Kidney (tissue), 14 donors: ENCODE measurements around the gene PRSS35. TPM values are rescaled to one million over a fixed set of nuclear protein-coding genes. Genes with fewer than 3 reads are reported as not detected.
"Not testable (repeated sequence)": the region's sequence is repeated elsewhere in the genome, so short reads cannot be mapped to it uniquely, and the experiment has no call there.

Experiments used
- DNase-seq, 5 donors: peaks; one replicate each; pipeline ENCODE4 v3.0.0-alpha.2; 2013 to 2020
- FAIRE-seq: peaks from 2 replicates; lab custom pipeline; 2012; peaks lifted over from hg19 to GRCh38; lab: Jason Lieb, UNC
- H3K27ac ChIP-seq, 2 donors: one replicate each; pipeline ENCODE4 v1.7.0; 2013; ENCODE audit warnings: low read depth in 2 of 2, low read length in 2 of 2, inconsistent platforms in 1 of 2
- H3K27me3 ChIP-seq: one replicate; pipeline ENCODE4 v1.7.1; 2013; ENCODE audit warnings: low read length, inconsistent platforms; ENCODE audit not compliant: control insufficient read depth, insufficient read depth
- H3K36me3 ChIP-seq, 3 donors: one replicate each; pipeline versions ENCODE4 v1.7.0 to v1.7.1; 2013; ENCODE audit warnings: low read length in 3 of 3, control low read depth in 1 of 3, inconsistent platforms in 1 of 3; ENCODE audit not compliant: insufficient read depth in 3 of 3, control insufficient read depth in 2 of 3
- H3K4me1 ChIP-seq, 3 donors: one replicate each; pipeline versions ENCODE4 v1.7.0 to v1.7.1; 2013; ENCODE audit warnings: low read length in 3 of 3, inconsistent platforms in 1 of 3, low read depth in 1 of 3; ENCODE audit not compliant: control insufficient read depth in 2 of 3, insufficient read depth in 2 of 3
- H3K4me3 ChIP-seq, 3 donors: one replicate each; pipeline versions ENCODE4 v1.7.0 to v1.8.1; 2013; ENCODE audit warnings: low read length in 3 of 3, control low read depth in 1 of 3, inconsistent platforms in 1 of 3
- H3K9ac ChIP-seq, 3 donors: one replicate each; pipeline versions ENCODE4 v1.7.0 to v1.7.1; 2013; ENCODE audit warnings: low read length in 3 of 3, control low read depth in 1 of 3, inconsistent platforms in 1 of 3
- H3K9me3 ChIP-seq, 3 donors: one replicate each; pipeline versions ENCODE4 v1.7.0 to v1.7.1; 2013; ENCODE audit warnings: low read length in 3 of 3, control low read depth in 1 of 3, inconsistent platforms in 1 of 3; ENCODE audit not compliant: control insufficient read depth in 2 of 3, insufficient read depth in 1 of 3
- intact Hi-C: fragments of 100-400 bp; cut with DNase I; formaldehyde crosslinking; loops from one replicate; pipeline ENCODE4 v1.11.1; 2022
- polyA plus RNA-seq: library from polyadenylated mRNA; stranded (reverse); fragments of 350-450 nt; fragmentation: Illumina TruSeq; extraction: RNeasy Lipid Tissue Mini Kit (QIAGEN cat#74804); gene quantifications from one replicate; pipeline ENCODE4 v1.2.3, GENCODE V29; 2014; ENCODE audit warnings: low read depth, low replicate concordance; ENCODE audit not compliant: insufficient read depth
- total RNA-seq: library from RNA; stranded (reverse); fragmentation: NEBNext Ultra II Directional; extraction: Animal tissue kit (Norgen Biotek cat#: 25700); gene quantifications from one replicate; pipeline ENCODE4 v1.2.1, GENCODE V29; 2021
- TF ChIP-seq, protein P1 (sequence below): IDR thresholded peaks from 3 replicates; pipeline ENCODE4 v1.5.1; 2012; ENCODE audit warnings: mild to moderate bottlenecking, moderate library complexity, borderline replicate concordance; ENCODE audit not compliant: insufficient read depth; ENCODE audit errors: extremely low read depth
- donor health status: control.
- donor health status: control.
- donor health status: control.
- donor health status: control.
- donor health status: control.
- donor health status: DM: yes; HTN: yes; CAD: no.
- donor health status: Normal renal cell carcinoma (clear cell type).

Gene PRSS35
- total and polyA plus RNA-seq, 2 donors from 2014 or later, result 0.66 to 2.0 TPM

DNA sequence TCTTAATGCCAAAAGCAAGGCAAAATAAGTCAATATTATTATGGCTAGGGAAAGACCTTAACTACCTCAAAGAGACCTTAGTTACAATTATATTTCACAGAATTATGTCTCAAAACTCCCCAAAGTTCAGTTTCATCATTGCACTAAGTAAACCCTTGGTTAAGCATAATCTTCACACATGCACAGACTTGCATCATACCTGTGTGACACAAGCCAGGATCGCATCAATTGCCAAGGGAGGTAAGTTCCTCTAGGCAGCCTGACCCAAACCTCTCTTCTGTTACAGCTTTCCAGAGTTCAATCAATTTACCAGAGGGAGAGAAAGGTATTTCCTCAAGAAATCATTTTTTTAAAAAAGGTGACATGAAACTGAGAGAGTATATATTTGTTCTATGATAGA is 31.9 kb upstream of the PRSS35 start:
- Histone ChIP-seq H3K4me1 (no peaks in the 10 kb centered on the region), H3K9me3 (no peaks in the 10 kb centered on the region), H3K36me3 (no peaks in the 10 kb centered on the region), H3K9ac (no peak overlapping the region), H3K27ac (no peak overlapping the region), H3K4me3 (no peak overlapping the region), H3K27me3 (no peaks in the 10 kb centered on the region)
- intact Hi-C loops, result no loop called here
- DNase-seq, result no peak
- FAIRE-seq, result no peak
- TF ChIP-seq, protein P1, sequence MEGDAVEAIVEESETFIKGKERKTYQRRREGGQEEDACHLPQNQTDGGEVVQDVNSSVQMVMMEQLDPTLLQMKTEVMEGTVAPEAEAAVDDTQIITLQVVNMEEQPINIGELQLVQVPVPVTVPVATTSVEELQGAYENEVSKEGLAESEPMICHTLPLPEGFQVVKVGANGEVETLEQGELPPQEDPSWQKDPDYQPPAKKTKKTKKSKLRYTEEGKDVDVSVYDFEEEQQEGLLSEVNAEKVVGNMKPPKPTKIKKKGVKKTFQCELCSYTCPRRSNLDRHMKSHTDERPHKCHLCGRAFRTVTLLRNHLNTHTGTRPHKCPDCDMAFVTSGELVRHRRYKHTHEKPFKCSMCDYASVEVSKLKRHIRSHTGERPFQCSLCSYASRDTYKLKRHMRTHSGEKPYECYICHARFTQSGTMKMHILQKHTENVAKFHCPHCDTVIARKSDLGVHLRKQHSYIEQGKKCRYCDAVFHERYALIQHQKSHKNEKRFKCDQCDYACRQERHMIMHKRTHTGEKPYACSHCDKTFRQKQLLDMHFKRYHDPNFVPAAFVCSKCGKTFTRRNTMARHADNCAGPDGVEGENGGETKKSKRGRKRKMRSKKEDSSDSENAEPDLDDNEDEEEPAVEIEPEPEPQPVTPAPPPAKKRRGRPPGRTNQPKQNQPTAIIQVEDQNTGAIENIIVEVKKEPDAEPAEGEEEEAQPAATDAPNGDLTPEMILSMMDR, result no peak

DNA sequence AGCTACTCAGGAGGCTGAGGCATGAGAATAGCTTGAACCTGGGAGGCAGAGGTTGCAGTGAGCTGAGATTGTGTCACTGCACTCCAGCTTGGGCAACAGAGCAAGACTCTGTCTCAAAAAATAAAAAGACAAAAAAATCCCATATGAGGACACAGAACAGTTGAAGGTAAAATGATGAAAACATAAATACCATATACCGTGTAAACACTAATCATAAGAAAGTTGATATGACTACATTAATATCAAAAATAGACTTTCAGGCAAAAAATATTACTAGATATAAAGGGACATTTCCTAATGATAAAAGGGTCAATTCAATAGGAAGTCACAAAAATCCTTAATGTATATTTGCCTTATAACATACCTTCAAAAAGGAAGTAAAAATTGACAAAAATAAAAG is 30.4 kb upstream of the PRSS35 start:
- H3K27me3 ChIP-seq, DNase-seq, H3K9ac ChIP-seq, H3K4me3 ChIP-seq, FAIRE-seq, H3K36me3 ChIP-seq, H3K9me3 ChIP-seq, intact Hi-C loops, H3K27ac ChIP-seq, H3K4me1 ChIP-seq: not testable (repeated sequence)

DNA sequence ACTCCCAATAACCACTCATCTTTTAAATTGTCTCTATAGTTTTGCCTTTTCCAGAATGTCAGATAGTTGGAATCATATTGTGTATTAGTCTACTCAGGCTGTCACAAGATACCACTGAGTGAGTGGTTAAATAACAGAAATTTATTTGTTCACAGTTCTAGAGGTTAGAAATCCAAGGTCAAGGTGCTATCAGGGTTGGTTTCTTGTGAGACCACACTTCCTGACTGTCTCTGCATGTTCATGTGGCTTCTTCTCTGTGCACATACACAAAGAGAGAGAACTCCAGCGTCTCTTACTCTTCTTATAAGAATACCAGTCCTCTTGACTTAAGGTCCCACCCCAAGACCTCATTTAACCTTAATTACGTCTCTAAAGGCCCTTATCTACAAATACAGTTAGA is 23.9 kb upstream of the PRSS35 start:
- no peak overlapping the region for H3K27ac ChIP-seq
- H3K4me1 ChIP-seq, result no peaks in the 10 kb centered on the region
- no peaks in the 10 kb centered on the region for H3K9me3 ChIP-seq
- H3K4me3 ChIP-seq, result no peak overlapping the region
- no peaks in the 10 kb centered on the region for H3K27me3 ChIP-seq
- H3K36me3 ChIP-seq, result no peaks in the 10 kb centered on the region
- H3K9ac ChIP-seq, result no peak overlapping the region
- DNase-seq (no peak), FAIRE-seq (no peak)
- TF ChIP-seq, protein P1, result no peak
- intact Hi-C loops, result no loop called here

DNA sequence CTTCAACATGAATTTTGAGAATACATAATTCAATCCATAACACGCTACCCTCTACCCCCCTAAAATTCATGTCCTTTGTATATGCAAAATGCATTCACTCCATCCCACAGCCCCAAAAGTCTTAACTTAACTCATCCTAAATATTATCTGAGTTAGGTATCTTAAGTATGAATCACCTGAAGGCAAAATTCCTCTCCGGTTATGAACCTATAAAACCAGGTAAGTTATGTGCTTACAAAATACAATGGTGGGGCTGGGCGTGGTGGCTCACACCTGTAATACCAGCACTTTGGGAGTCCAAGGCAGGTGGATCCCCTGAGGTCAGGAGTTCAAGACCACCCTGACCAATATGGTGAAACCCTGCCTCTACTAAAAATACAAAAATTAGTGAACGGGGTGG is 23.5 kb upstream of the PRSS35 start:
- FAIRE-seq, result no peak
- H3K27ac ChIP-seq, result no peak overlapping the region
- no peak for DNase-seq
- intact Hi-C loops, result no loop called here
- TF ChIP-seq, protein P1, result no peak
- H3K9me3 ChIP-seq, result no peaks in the 10 kb centered on the region
- no peaks in the 10 kb centered on the region for H3K27me3 ChIP-seq
- no peaks in the 10 kb centered on the region for H3K36me3 ChIP-seq
- H3K4me1 ChIP-seq, result no peaks in the 10 kb centered on the region
- H3K4me3 ChIP-seq, result no peak overlapping the region
- no peak overlapping the region for H3K9ac ChIP-seq
